ENCODE data around the gene EXOC8. TPM values are rescaled to one million over a fixed set of nuclear protein-coding genes. Genes with fewer than 3 reads are reported as not detected.

The EXOC8 gene
- total RNA-seq, 4 donors from 2014 or later = 25.4 to 50.9 (median 38.2) TPM

DNA sequence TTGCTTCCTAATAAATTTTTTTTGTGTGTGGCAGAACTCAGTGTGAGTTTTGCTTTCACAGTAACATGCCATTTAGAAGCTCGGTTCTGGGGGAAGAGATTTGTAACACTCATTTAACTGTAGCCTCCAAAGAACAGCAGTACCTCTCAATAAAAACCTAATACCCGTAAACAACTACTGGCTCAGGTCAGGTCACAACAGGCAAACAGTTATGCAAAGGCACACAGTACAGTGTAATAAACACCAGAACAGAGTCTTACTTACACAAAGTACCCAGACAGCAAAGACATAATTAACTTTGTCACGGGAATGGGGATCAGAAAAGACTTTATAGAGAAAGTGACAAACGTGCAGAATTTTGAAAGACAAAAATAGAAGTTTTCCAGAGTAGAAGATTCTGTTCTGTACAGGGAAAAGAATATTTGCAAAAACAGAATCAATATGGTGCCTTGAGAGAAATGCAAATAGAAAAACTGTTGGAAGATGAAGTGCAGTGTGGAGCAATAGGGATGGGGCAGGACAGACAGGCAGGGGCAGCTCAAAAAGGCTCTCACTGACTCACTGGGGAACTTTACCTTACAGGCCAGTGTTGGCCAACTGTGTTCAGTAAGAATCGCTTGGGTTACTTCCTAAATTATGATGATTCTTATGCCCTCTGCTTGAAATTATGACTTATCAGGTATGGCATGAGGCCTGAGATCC lies 45.7 kb upstream of the EXOC8 start:
- Histone ChIP-seq H3K9me3 (no peaks in the 10 kb centered on the region), H3K4me1 (peaks cover 86 to 94% of the 10 kb centered on the region in 2 donors), H3K27ac (peak overlapping the region; percentile 82 to 89 (median 89)), H3K4me3 (peak overlapping the region in 3 of 4 donors; percentile 16 to 50 (median 33)), H3K27me3 (no peaks in the 10 kb centered on the region), H3K36me3 (no peaks in the 10 kb centered on the region)
- in situ Hi-C loops (cut with MboI; ENCODE audit: low sequenced_read_pairs in 4 of 4) = no loop called here
- ATAC-seq = peak; percentile 82 to 84
- peak; percentile 62 to 83 for DNase-seq
- intact Hi-C loops (cut with DNase I; ENCODE audit: low total_unique reads) = loop anchor here (1.0 kb wide), 1 partner anchor 23 kb away; no protein-coding TSS in a partner anchor
- TF ChIP-seq POLR2A (IDR thresholded peaks at IDR 0.05) = peak in 1 of 2 donors; percentile 32
- TF ChIP-seq, protein P1, sequence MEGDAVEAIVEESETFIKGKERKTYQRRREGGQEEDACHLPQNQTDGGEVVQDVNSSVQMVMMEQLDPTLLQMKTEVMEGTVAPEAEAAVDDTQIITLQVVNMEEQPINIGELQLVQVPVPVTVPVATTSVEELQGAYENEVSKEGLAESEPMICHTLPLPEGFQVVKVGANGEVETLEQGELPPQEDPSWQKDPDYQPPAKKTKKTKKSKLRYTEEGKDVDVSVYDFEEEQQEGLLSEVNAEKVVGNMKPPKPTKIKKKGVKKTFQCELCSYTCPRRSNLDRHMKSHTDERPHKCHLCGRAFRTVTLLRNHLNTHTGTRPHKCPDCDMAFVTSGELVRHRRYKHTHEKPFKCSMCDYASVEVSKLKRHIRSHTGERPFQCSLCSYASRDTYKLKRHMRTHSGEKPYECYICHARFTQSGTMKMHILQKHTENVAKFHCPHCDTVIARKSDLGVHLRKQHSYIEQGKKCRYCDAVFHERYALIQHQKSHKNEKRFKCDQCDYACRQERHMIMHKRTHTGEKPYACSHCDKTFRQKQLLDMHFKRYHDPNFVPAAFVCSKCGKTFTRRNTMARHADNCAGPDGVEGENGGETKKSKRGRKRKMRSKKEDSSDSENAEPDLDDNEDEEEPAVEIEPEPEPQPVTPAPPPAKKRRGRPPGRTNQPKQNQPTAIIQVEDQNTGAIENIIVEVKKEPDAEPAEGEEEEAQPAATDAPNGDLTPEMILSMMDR (IDR thresholded peaks at IDR 0.05 in 4 of 5, conservative IDR thresholded peaks at IDR 0.05 in 1 of 5) = no peak

DNA sequence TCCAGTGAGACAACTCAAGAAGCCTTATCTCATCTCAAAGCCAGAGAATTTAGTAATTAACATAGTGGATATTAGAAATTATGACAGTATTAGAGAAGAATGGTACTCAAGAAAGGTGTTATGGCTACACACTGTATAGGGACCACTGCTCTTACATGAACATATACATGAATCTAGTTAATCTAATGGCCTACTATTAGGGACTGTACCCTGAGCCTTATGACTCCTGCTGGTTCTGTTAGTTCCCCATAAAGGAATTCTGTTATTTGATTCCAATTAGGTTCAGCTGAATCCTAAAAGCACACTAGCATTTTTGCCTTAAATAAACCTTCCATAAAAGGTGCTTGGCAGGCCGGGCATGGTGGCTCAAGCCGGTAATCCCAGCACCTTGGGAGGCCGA lies 44.8 kb upstream of the EXOC8 start:
- H3K4me3 ChIP-seq = peak overlapping the region; percentile 1 to 39 (median 24)
- no peaks in the 10 kb centered on the region for H3K9me3 ChIP-seq
- H3K4me1 ChIP-seq = peaks cover 91 to 94% of the 10 kb centered on the region in 2 donors
- in situ Hi-C loops (cut with MboI; ENCODE audit: low sequenced_read_pairs in 4 of 4) = no loop called here
- H3K27ac ChIP-seq = peak overlapping the region; percentile 82 to 89 (median 89)
- H3K36me3 ChIP-seq = no peaks in the 10 kb centered on the region
- TF ChIP-seq, protein P1 (IDR thresholded peaks at IDR 0.05 in 4 of 5, conservative IDR thresholded peaks at IDR 0.05 in 1 of 5) = no peak
- no peak for TF ChIP-seq POLR2A (IDR thresholded peaks at IDR 0.05)
- intact Hi-C loops (cut with DNase I; ENCODE audit: low total_unique reads) = loop anchor here (1.0 kb wide), 1 partner anchor 23 kb away; no protein-coding TSS in a partner anchor
- DNase-seq = no peak
- ATAC-seq = no peak
- no peaks in the 10 kb centered on the region for H3K27me3 ChIP-seq

DNA sequence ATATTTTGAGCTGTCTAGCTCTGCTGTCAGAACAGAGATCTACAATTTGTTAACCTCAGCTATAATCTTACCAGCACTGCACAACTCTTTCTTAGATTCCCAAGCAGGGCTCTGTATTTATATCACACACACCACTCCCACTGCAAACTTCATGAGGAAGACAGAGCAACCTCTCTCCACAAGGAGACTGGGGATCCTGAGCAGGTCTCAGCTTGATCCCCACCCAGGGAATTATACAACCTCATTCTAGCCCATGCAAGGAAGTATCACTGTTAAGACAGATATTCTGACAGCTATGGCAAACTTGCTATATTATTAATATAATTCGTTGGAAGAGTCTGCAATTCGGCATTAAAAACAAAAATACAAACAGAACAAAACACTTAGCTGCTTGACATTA lies 44.1 kb upstream of the EXOC8 start:
- Histone ChIP-seq H3K4me1 (peaks cover 94 to 97% of the 10 kb centered on the region in 2 donors), H3K4me3 (peak overlapping the region in 3 of 4 donors; percentile 16 to 39 (median 33)), H3K27me3 (no peaks in the 10 kb centered on the region), H3K27ac (peak overlapping the region; percentile 82 to 89 (median 89)), H3K36me3 (no peaks in the 10 kb centered on the region), H3K9me3 (no peaks in the 10 kb centered on the region)
- TF ChIP-seq POLR2A (IDR thresholded peaks at IDR 0.05) = peak in 1 of 2 donors; percentile 13
- TF ChIP-seq, protein P1 (IDR thresholded peaks at IDR 0.05 in 4 of 5, conservative IDR thresholded peaks at IDR 0.05 in 1 of 5) = no peak
- DNase-seq = no peak
- in situ Hi-C loops (cut with MboI; ENCODE audit: low sequenced_read_pairs in 4 of 4) = no loop called here
- no peak for ATAC-seq
- intact Hi-C loops (cut with DNase I; ENCODE audit: low total_unique reads) = loop anchor here (1.0 kb wide), 1 partner anchor 22 kb away; no protein-coding TSS in a partner anchor

DNA sequence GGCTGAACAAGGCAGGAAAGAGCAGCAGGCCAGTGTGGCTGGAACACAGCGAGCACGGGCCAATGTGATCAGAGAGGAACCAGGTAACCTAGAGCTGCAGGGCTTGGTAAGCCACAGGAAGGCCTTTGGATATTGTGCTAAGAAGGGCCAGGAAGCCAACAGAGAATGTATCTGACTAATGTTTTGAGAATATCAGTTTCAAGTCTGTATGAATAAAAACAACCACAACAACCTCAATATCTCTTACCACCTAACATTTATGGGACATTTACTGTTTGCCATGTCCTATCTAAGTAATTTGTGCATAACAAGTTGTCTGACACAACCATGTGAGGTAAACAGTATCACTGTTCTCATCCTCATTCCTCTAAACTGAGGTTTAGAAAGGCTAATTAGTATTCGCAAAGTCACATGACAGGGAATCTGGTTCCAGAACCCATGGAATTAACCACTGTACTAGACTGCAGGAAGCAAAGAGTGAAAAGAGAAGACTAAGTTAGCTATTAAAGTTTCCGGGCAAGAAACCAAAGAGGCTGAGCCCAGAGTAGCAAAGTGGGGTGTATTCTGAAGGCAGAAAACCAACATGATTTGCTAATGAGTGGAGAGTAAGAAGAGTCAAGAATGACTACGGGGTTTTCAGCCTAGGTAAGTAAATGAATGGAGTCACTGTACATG lies 39.4 kb upstream of the EXOC8 start:
- in situ Hi-C loops (cut with MboI; ENCODE audit: low sequenced_read_pairs in 4 of 4) = no loop called here
- ATAC-seq (peak; percentile 32 to 43), DNase-seq (no peak)
- Histone ChIP-seq H3K27me3 (no peaks in the 10 kb centered on the region), H3K4me1 (peaks cover 69 to 78% of the 10 kb centered on the region in 2 donors), H3K27ac (peak overlapping the region; percentile 82 to 89 (median 89)), H3K36me3 (peaks cover 0 to 10% of the 10 kb centered on the region in 2 donors), H3K9me3 (no peaks in the 10 kb centered on the region), H3K4me3 (peak overlapping the region in 3 of 4 donors; percentile 7 to 11 (median 9))
- intact Hi-C loops (cut with DNase I; ENCODE audit: low total_unique reads) = no loop called here
- TF ChIP-seq, protein P1 (IDR thresholded peaks at IDR 0.05 in 4 of 5, conservative IDR thresholded peaks at IDR 0.05 in 1 of 5) = no peak
- TF ChIP-seq POLR2A (IDR thresholded peaks at IDR 0.05) = no peak

All from gastrocnemius medialis (tissue), 4 donors.